ENCODE measurements around the gene PLD6. TPM values are rescaled to one million over a fixed set of nuclear protein-coding genes. Genes with fewer than 3 reads are reported as not detected.

The PLD6 gene
- total and polyA plus RNA-seq, 10 of the 15 experiments (the other 5 are each of a cell fraction or from before 2014, with no cell fraction given) = 4.7 to 21.4 (median 12.0) TPM

DNA sequence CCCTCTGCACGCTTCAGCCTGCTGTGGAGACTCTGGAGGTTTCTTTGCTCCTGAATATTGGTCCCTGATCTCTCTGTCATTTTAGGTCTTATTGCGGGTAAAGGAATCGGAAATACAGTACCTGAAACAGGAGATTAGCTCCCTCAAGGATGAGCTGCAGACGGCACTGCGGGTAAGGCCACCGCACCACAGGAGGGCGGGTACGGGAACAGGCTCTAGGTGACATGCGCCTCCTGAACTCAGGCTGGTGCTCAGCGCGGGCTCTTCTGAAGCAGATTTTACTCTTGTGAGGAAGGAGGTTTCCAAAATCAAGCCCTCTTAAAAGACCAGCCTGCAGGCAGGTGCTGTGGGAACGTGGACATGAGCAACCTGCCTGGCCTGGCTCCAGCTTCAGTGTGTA lies 29.8 kb downstream of the PLD6 start (continued):
- TF ChIP-seq, protein P1, sequence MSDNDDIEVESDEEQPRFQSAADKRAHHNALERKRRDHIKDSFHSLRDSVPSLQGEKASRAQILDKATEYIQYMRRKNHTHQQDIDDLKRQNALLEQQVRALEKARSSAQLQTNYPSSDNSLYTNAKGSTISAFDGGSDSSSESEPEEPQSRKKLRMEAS (IDR thresholded peaks at IDR 0.05; ENCODE audit: low read depth, low read length) = no peak
- no peak for TF ChIP-seq NR2C1 (IDR thresholded peaks at IDR 0.05)
- no peak for TF ChIP-seq PML (IDR thresholded peaks at IDR 0.05; ENCODE audit: low read length)
- TF ChIP-seq WRNIP1 (IDR thresholded peaks at IDR 0.05; ENCODE audit: borderline replicate concordance, low read depth, low read length) = no peak
- TF ChIP-seq POU2F2 (IDR thresholded peaks at IDR 0.05; ENCODE audit: borderline replicate concordance, low read depth, low read length) = no peak
- TF ChIP-seq TCF12 (IDR thresholded peaks at IDR 0.05; ENCODE audit: low read depth, low read length) = no peak
- no peak for TF ChIP-seq YBX1 (IDR thresholded peaks at IDR 0.05)
- no peak for TF ChIP-seq TBL1XR1 (IDR thresholded peaks at IDR 0.05; ENCODE audit: low read depth, low read length)
- no peak for TF ChIP-seq CBX5 (IDR thresholded peaks at IDR 0.05; ENCODE audit: low read depth)
- TF ChIP-seq RCOR1 (conservative IDR thresholded peaks at IDR 0.05; ENCODE audit: low read depth, low read length) = no peak
- no peak for TF ChIP-seq ZZZ3 (IDR thresholded peaks at IDR 0.05; ENCODE audit: control insufficient read depth, insufficient read length, low read depth)
- no peak for TF ChIP-seq SREBF1 (IDR thresholded peaks at IDR 0.05; ENCODE audit: low read length)
- TF ChIP-seq POLR2A (IDR thresholded peaks at IDR 0.05; ENCODE audit: low read depth, low read length) = no peak
- TF ChIP-seq RAD21 (IDR thresholded peaks at IDR 0.05; ENCODE audit: insufficient read depth, low read depth, low read length) = no peak

DNA sequence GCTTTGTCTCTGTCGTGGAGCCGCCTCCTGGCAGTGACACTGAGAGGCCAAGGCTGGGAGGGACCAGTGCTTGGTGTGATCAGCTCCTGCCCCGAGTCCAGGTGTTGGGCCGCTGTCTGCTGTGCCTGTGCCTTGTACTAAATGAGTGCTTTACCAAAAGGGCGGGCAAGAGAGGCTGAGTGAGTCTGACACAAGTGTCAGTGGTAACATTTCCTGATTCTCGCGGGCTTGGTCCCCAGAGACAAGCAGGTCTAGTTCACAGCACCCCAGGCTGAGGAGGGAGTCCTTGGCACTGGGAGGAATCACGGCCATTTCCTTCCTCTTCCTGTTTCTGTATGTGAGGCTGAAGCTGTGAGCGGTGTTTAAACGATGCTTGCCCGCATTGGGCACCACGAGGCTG lies 30.2 kb downstream of the PLD6 start:
- no peaks in the 10 kb centered on the region for H4K20me1 ChIP-seq (ENCODE audit: control insufficient read depth, insufficient read depth)
- DNase-seq (ENCODE audit: low read depth, low spot score) (no peak), FAIRE-seq (no peak), ATAC-seq (no peak)
- no peak overlapping the region for H3K4me2 ChIP-seq (ENCODE audit: control insufficient read depth, insufficient read depth)
- intact Hi-C loops (cut with micrococcal nuclease; ENCODE audit: unreplicated experiment) (no loop called here), in situ Hi-C loops (cut with MboI) (no loop called here)
- CTCF ChIA-PET = no interaction called here
- no peaks in the 10 kb centered on the region for H3K27me3 ChIP-seq (replicated peaks in 1 of 2; ENCODE audit: control insufficient read depth in 2 of 2, insufficient read depth in 2 of 2, low read length in 1 of 2)
- POLR2A ChIA-PET = interaction anchor here (0.6 kb wide), 1 partner anchor 14 kb away, joined by 3 read pairs; no protein-coding TSS in a partner anchor
- RAD21 ChIA-PET (ENCODE audit: unreplicated experiment) = no interaction called here
- H3K4me3 ChIP-seq = no peak overlapping the region
- BruUV-seq (replicated peaks) = no TSS peak
- SMC1A ChIA-PET (ENCODE audit: uncharacterized antibody, unreplicated experiment) = no interaction called here
- H3K4me1 ChIP-seq (ENCODE audit: control insufficient read depth, insufficient read depth, low read length) = peaks cover 14% of the 10 kb centered on the region
- H3K9ac ChIP-seq (ENCODE audit: control insufficient read depth, insufficient read depth, low read length) = no peak overlapping the region
- H3K79me2 ChIP-seq (ENCODE audit: control insufficient read depth, insufficient read depth, low read length) = no peaks in the 10 kb centered on the region
- no peak overlapping the region for H3K27ac ChIP-seq (ENCODE audit: control insufficient read depth, insufficient read depth)
- H3K36me3 ChIP-seq (ENCODE audit: control insufficient read depth in 2 of 2, insufficient read depth in 2 of 2, low read length in 1 of 2) = peaks cover 20 to 33% of the 10 kb centered on the region in 2 experiments
- no peaks in the 10 kb centered on the region for H3K9me3 ChIP-seq (replicated peaks; ENCODE audit: control insufficient read depth, insufficient read depth, low read length)
- 20% methylated on average over 12 of the region's 12 CpGs for WGBS (ENCODE audit: insufficient coverage, insufficient replicate concordance, low lambda C conversion rate, missing lambda C conversion rate)
- H2AFZ ChIP-seq (ENCODE audit: control insufficient read depth, low read depth, low read length) = no peak overlapping the region
- no peak for TF ChIP-seq HDAC6 (IDR thresholded peaks at IDR 0.05; ENCODE audit: unreplicated experiment)
- no peak for TF ChIP-seq PML (IDR thresholded peaks at IDR 0.05; ENCODE audit: low read length)
- no peak for TF ChIP-seq CHD1 (IDR thresholded peaks at IDR 0.05; ENCODE audit: low read depth, low read length)
- no peak for TF ChIP-seq NR2C2 (IDR thresholded peaks at IDR 0.05; ENCODE audit: borderline replicate concordance, control insufficient read depth, insufficient read length, low read depth)
- no peak for TF ChIP-seq YY1 (IDR thresholded peaks at IDR 0.05; ENCODE audit: low read depth, low read length)
- TF ChIP-seq ASH2L (IDR thresholded peaks at IDR 0.05; ENCODE audit: borderline replicate concordance, low read depth) = no peak
- no peak for TF ChIP-seq EED (IDR thresholded peaks at IDR 0.05; ENCODE audit: low read depth)
- no peak for TF ChIP-seq ZNF217 (IDR thresholded peaks at IDR 0.05)
- TF ChIP-seq POLR2A (IDR thresholded peaks at IDR 0.05; ENCODE audit: low read depth, low read length) = no peak
- TF ChIP-seq FOS (IDR thresholded peaks at IDR 0.05; ENCODE audit: borderline replicate concordance, extremely low read depth, insufficient read length) = no peak
- TF ChIP-seq, protein P2, sequence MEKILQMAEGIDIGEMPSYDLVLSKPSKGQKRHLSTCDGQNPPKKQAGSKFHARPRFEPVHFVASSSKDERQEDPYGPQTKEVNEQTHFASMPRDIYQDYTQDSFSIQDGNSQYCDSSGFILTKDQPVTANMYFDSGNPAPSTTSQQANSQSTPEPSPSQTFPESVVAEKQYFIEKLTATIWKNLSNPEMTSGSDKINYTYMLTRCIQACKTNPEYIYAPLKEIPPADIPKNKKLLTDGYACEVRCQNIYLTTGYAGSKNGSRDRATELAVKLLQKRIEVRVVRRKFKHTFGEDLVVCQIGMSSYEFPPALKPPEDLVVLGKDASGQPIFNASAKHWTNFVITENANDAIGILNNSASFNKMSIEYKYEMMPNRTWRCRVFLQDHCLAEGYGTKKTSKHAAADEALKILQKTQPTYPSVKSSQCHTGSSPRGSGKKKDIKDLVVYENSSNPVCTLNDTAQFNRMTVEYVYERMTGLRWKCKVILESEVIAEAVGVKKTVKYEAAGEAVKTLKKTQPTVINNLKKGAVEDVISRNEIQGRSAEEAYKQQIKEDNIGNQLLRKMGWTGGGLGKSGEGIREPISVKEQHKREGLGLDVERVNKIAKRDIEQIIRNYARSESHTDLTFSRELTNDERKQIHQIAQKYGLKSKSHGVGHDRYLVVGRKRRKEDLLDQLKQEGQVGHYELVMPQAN (conservative IDR thresholded peaks at IDR 0.05) = no peak
- TF ChIP-seq SMARCA5 (IDR thresholded peaks at IDR 0.05) = no peak
- no peak for TF ChIP-seq SIN3A (IDR thresholded peaks at IDR 0.05; ENCODE audit: low read depth, low read length)
- TF ChIP-seq, protein P3, sequence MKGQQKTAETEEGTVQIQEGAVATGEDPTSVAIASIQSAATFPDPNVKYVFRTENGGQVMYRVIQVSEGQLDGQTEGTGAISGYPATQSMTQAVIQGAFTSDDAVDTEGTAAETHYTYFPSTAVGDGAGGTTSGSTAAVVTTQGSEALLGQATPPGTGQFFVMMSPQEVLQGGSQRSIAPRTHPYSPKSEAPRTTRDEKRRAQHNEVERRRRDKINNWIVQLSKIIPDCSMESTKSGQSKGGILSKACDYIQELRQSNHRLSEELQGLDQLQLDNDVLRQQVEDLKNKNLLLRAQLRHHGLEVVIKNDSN (IDR thresholded peaks at IDR 0.05; ENCODE audit: borderline replicate concordance, extremely low read length, insufficient read depth, low read depth, low read length) = no peak

All from GM12878 (cell line).